Stimulated activated CD4-positive, alpha-beta T cell treated with anti-CD3 and anti-CD28 coated beads, Interleukin-4, amount 100 ng/mL, for 24 hours (primary cell): ENCODE data around the gene BMX.

Experiments used
- DNase-seq: peaks from one replicate; pipeline ENCODE4 v3.0.0-alpha.2; 2020

BMX gene

DNA sequence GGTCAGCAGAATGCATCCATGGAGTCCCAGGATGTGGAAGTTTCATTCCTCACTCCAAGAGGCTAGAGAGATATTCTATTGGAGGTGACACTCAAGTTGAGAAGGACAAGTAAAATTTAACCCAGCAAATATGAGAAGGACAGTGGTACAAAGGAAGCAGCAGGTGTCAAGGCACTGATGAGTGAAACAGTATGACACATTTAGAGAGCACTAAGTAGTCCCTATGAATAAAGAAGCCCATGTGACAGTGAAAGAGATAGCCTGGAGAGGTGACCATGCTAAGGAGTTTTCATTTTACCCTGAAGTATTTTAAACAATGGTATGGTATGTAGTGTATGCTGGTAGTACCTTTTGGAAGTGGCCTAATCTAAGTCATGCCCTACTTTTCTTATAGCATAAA lies 9.2 kb downstream of the BMX start:
- DNase-seq, result no peak

DNA sequence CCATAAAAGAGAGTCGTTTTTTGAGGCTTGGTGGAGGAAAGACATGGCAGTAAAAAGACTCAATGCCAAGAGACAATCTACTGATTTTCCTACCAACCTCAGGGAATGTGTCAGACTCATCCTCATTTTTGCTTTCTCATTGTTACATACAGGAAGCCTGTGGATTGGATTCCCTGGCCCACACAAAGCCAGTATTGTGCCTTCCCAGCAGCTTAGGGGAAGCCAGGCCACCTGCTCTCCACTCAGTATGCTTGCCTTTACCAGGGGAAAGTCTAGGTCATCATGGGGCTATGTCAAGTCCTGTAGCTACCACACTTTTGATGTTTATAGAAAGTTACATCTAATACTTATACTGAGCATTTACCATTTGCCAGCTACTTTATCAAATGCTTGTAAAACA lies 11.0 kb downstream of the BMX start:
- DNase-seq, result no peak

GRCh38 chrX:15512401-15512965 lies 11.9 kb downstream of the BMX start:
- DNase-seq, result no peak

GRCh38 chrX:15514279-15514678 lies 13.7 kb downstream of the BMX start:
- DNase-seq, result no peak

DNA sequence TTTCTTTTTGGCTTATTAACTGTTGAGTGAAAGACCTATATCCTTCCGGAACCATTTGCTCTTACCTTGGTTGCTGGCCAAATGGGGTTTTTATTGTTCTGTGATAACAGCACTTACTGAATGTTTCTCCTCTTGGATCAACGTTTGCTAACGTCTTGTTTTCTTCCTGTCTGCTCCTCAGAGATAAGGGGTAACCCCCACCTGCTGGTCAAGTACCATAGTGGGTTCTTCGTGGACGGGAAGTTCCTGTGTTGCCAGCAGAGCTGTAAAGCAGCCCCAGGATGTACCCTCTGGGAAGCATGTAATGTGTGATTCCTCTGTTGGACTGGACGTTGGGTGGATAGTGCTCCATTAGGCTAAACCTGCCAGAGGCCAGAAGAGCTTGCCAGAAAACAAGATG lies 15.3 kb downstream of the BMX start:
- DNase-seq, result no peak

DNA sequence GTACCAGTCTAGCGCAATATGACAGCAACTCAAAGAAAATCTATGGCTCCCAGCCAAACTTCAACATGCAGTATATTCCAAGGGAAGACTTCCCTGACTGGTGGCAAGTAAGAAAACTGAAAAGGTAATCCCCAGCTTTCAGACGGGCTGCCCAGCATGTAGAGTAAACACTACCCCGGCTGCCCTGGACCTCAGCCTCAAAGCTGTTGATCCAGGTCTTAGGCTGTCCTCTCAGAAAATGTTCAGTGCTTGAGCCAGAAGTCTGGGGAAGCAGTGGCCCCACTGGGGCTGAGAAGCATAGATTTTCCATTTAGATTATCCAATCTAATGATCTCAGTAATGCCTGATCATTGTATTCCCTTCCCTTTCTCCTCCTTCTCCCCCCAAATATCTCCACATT lies 21.9 kb downstream of the BMX start:
- DNase-seq, result no peak

DNA sequence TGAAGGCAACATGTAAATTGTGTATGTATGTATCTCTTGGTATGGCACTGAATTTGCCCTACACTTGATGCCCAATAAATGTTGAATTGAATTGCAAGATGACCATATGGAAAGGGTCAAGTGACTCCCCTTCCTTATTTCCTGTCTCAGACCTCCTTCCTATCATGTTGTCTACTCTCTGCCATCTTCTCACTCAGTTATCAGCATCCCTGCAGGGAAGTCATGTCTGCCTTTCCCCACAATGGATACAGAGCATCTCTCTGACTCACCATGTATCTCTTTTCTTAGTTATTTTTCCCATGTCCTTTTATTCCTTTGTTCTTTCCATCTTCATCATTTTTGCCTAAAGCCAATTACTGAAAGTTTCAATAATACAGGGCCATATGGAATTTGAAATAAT lies 22.5 kb downstream of the BMX start:
- no peak for DNase-seq

DNA sequence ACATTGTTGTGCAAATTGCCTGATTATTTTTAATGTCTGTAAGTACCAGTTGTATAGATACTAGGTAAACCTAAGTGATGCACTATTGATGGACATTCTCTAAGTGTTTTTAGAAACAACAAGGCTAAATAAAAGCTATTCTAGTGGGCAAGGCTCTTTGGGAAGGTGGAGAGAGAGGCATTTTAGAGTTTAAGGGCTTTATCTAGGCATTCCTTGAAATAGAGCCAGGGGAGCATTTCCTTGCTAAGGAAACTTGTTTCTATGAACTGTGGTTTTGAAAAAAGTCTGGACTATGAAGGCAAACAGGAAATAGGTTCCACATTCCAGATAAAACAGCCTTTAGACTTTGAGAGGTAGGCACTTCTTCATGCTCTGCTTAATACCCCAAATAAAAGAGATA lies 23.8 kb downstream of the BMX start:
- DNase-seq, result no peak

GRCh38 chrX:15525664-15526416 lies 25.2 kb downstream of the BMX start:
- no peak for DNase-seq

- no peak for DNase-seq
Observed at GRCh38 chrX:15529165-15529564, 28.6 kb downstream of the BMX start.

GRCh38 chrX:15530318-15530717 lies 29.7 kb downstream of the BMX start:
- no peak for DNase-seq

DNA sequence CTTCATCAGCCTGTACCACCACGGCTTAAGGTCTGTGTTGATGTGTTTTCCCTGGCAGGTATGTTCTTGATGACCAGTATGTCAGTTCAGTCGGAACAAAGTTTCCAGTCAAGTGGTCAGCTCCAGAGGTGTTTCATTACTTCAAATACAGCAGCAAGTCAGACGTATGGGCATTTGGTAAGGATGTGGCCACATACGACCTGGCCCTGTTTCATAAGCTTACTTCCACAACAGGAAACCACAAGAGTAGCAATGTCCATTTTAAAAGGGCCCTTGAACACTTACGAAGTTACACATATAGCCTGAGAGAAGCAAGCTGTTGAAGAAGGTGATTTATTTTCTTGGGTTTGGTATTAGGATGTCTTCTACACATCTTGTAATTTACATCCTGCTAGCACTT lies 46.1 kb downstream of the BMX start:
- DNase-seq, result no peak

DNA sequence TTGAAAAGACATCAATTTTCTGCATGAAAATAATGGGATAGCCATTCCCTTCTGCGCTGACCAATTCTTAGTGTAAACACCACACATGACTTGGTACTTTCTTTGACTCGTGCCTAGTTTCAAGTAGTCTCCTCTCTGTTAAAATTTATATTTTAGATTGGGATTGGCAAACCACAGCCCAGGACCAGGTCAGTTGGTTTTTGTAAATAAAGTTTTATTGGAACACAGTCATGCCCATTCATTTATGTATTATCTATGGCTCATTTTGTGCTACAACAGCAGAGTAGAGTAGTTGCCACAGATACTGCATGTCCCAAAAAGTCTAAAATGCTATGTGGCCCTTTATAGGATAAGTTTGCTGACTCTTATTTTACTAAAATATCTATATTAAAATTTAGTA lies 46.7 kb downstream of the BMX start:
- DNase-seq, result no peak

- no peak for DNase-seq
Observed at GRCh38 chrX:15549189-15550012, 48.8 kb downstream of the BMX start.

DNA sequence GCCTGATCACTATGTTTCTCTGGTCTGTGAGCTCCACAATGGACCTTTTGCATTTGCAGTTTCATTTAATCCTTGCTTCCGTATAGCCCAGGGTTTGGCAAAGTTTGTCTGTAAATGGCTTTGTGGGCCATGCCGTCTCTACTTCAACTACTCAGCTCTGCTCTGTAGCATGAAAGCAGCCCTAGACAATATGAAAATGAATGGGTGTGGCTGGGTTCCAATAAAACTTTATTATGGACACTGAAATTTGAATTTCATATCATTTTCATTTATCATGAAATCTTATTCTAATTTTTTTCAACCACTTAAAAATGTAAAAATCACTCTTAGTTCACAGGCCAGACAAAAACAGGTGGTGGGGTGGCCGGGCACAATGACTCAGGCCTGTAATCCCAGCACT lies 58.6 kb downstream of the BMX start:
- DNase-seq, result no peak

GRCh38 chrX:15560924-15561323 lies 60.3 kb downstream of the BMX start:
- DNase-seq, result no peak

DNA sequence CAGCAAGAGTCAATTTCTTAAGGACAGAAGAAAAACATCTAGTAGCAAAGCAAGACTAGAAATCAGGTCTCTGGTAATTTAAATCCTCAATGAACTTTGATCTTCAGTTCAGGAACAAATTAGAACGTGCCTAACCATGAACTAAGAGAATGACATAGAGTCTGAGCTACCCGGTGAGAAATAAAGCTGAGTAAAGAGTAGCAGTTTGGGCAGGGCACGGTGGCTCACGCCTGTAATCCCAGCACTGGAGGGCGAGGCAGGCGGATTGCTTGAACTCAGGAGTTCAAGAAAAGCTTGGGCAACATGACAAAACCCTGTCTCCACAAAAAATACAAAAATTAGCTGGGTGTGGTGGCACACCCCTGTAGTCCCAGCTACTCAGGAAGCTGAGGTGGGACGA lies 62.4 kb downstream of the BMX start:
- DNase-seq, result no peak

GRCh38 chrX:15564981-15565579 lies 64.5 kb downstream of the BMX start:
- DNase-seq, result no peak

GRCh38 chrX:15566244-15566643 lies 65.6 kb downstream of the BMX start:
- no peak for DNase-seq

DNA sequence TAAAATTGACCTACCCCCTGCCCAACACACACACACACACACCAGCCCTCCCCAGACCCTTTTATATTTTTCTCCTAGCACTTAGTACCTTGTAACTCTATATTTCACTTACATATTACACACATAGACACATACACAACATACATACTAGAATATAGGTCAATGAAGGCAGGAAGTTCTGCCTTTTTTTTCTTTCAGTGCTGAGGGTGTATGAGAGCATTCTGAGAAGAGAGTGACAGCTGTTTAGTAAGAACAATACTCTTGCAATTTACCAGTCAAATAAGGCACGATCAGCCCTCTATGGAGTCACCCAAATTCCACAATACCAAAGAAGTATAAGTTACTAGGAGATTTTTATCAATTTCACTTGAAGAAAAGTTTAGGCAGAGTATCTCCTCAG lies 66.7 kb downstream of the BMX start:
- DNase-seq, result no peak

DNA sequence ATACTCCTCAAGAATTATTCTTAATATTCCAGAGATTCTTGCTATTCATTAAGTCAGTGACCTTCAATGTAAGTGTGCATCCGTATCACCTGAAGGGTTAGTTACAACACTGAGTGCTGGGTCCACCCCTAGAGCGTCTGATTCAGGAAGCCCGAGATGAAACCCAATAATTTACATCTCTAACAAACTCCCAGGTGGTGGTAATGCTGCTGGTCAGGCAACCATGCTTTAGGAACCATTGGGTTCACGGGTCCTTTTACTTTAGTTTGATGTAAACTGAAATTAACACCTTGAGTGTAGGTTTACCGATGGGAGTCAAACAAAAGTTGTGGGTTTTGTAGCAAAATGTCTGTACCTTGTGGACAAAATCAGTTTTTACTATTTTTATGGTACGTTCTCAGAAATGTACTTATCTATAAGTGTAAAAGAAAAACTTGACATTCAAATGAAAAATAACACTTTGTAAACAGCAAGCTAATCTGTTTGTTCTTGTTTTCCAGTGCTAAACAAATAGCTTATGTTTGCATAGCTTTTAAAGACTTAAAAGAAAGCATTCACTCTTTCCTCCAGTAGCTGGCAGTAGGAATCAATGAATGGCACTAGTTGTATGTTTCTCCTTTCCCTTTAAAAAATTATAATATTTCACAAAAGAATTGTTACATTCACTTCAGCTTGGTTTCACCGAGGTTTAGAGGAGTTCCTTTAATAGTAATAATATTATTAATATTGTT lies 67.4 kb downstream of the BMX start:
- no peak for DNase-seq

- DNase-seq, result no peak
Observed at GRCh38 chrX:15570145-15570544, 69.5 kb downstream of the BMX start.

GRCh38 chrX:15574017-15574416 lies 73.4 kb downstream of the BMX start:
- DNase-seq, result no peak
